NCI-H460 (cell line): ENCODE results near the gene SAE1. TPM values are rescaled to one million over a fixed set of nuclear protein-coding genes. Genes with fewer than 3 reads are reported as not detected.

Experiments used
- DNase-seq: peaks from one replicate; pipeline ENCODE4 v3.0.0-alpha.2; 2016; ENCODE audit warnings: low read depth; ENCODE audit errors: extremely low read depth
- total RNA-seq: library from RNA; depleted of rRNA; stranded (reverse); fragments of >200 nt; shearing (Covaris generic); gene quantifications from 2 replicates; pipeline ENCODE4 v1.2.3, GENCODE V29; 2014

The SAE1 gene
- total RNA-seq, 1 experiment from 2014 or later = 66.4 TPM

DNA sequence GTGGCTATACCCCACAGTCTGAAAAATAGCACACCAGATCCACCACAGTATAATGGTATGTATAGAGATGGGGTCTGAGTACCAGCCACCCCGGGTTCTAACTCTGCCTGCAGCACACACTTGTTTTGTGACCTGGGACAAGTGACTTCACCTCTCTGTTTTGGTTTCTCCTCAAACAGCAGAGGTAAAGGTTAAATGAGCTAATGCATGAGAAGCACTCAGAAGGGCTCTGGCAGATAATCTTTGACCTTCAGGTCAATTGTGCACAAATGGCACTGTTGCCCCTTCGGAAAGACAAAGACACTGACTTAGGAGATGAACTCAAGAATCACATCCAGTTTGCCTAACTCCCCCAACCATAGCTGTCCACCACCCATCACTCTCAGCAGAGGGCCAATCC lies 24.8 kb upstream of the SAE1 start:
- DNase-seq = no peak

DNA sequence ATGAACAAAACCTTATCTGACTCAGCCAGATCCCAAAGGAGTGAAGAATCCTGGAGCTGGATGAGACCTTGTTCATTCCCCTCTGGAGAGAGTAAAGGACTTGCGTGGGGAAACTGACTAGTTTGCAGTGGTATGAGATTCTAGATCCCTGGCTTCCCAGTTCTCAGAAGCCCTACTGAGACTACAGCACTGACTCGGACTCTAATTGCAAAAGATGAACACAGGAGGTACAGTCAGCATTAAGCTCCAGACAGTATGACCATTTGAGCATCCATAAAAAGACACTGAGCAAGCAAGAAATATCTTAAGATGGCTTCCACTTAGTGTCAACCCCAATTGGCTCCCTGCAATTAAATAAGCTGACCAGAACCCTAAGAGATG lies 23.8 kb upstream of the SAE1 start:
- DNase-seq = no peak

DNA sequence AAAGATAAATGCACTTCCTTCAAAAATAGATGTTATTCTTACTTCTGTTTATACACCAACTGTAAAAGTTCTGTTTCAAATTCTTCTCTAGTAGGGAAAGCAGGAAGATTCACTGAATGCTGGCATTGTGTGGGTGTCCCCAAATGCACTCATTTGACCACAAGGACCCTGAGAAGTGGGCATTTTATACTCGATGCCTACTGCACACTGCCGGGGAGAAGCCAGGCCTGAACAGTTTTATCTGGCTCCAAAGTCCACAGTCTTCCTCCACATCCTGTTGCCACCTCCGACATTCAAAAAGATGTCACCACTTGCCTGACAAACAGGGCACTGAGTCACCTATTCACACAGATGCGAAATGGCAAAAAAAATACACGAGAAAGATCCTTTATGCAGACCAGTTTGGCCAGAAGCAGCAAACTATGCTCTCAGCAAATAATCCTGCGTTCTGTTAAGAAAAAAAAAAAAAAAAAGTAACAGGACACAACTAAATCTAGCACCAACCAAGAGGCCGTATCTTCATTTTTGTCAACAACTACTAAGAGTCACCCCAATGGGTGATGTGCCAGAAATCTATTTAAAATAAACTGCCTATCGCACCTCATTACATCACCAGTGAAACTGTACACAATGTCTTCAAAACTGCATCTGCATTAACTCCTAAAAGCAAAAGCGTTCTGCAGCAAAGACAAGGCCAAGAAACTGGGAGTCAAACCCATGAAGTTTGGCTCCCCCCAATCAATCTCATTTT lies 23.3 kb upstream of the SAE1 start:
- peak; percentile 72 for DNase-seq

DNA sequence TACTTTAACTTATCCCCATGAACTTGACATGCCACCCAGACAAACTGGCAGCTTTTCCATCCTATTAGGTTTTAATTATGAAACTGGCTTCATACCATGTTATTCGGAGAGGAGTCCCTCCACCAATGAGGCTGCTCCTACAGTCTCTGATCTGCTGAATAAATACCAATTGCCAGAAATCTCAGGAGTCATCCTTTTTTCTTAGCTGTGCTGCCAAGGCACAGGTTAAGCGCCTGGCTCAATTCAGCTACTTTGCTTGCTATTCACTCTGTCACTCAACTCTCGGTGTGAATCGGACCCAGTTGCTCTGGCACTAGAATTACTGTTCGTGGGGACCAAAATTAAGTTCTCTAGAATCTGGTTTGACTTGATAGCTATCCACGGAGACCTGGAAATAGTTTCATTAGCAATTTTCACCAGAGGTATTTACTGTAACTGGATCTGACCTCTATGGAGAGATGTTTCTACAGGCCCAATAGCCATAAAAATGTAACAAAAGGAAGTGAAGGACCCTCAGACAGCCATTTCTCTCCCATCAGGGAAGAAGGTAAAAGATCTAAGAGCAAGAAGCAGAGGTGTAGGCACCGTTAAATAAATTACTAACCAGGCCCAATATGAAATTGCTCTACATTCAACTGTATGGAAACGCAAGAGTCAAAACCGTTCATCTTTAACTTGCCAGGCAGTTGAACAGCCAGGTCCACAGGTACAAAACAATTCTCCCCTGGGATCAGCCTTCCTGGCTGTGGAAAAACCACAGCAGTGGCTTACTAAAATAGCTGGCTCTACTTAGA lies 22.5 kb upstream of the SAE1 start:
- no peak for DNase-seq

DNA sequence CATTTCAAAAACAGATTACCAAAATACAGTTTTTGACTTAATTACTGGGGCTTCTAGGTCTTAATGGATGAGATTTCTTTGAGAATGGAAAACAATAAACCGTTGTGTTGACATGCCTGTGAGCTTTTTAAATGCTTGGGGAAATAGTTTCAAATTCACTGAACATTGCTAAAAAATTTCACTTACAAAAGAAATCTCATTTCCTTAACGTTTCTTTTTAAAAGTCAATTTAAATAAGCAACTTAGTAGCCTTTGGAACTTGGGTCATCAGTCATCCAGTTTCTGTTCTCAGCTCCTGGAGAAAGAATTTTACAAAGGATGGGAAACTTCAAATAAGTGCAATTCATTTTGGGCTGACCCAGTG lies 21.5 kb upstream of the SAE1 start:
- no peak for DNase-seq

DNA sequence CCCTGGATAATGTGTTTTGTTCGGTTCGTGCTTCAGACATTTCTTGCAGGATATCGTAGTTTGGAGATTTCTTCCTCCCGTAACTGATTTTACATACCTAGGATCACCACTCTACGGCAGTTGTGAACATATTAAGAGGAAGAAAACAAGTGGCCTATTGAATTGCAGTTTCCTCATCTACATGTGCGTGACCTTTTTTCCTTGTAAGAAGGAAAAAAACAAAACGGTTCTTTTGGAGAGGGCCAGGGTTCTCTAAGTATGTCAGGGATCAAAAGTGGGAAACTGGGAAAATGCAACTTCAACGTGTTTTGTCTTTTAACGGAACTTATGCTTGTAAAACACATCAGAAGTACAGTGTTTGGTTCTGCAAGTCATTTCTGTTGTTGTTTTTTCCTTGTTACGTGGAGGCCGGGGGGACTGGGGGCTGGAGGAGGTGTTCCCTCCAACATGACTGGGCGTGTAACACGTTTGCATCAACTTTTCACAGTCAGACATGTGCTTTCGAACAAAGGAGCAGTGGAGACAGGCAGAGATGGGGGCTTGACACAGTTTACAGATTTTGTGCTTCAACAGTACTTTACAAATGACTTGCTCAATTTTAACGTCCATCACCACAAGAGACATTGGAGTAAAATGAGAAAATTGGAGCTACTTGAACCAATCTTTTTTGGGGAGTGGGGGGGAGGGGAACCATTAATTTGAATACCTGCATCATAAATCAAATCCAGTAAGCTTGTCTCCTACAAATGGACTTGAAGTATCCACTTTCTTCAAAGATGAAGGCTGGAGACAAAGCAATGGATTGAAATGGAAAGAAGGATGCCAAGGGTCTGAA lies 20.9 kb upstream of the SAE1 start:
- DNase-seq = peak; percentile 83

DNA sequence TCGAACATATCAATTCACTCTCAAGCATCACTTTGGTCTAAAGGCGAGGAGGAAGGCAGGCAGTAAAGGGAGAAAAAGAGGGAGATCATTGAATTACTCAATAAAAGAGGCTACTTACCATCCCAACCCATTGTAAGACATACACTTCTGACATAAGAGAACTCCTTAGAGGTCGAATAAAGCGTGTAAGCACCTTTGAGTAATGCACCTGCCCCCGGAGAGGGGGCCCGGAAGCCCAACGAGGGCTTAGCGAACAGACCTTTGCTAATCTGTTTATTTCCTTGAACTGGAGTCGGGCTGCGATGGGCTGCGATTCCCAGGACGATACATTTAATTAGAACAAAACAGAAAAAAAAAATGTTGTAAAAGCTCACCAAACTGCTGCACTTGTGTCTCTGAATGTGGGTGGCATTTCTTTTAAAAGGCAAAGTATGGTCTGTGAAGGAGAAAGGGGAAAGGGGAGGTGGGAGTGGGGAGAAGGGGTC lies 20.1 kb upstream of the SAE1 start:
- no peak for DNase-seq

DNA sequence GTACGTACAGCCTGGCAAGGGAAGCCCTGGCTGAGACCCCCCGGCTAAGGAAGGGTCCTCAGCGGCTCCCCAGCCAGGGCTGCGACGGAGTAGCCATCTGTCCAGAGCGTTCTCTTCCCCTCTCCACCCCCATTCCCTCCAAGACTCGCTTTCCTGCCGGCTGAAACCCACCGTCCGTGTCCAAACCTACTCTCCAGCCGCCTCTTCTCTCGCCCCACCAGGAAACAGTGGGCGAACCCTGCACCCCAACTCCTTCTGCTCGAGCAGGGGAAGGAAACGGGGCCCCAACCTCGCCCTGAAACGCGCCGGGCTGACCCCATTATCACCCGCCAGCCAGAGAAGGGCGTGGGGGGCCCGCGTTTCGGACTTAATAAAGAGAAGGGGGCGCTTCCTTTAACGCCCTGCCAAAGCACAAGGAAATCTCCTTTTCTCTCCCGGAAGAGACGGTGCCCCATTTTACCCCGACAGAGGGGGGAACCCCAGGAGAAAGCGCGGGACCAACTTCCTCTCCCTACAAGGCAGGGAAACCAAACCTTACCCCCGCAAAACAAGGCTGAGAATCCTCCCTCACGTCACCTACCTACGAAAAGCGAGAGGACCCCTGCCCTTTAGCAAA lies 19.5 kb upstream of the SAE1 start:
- no peak for DNase-seq

DNA sequence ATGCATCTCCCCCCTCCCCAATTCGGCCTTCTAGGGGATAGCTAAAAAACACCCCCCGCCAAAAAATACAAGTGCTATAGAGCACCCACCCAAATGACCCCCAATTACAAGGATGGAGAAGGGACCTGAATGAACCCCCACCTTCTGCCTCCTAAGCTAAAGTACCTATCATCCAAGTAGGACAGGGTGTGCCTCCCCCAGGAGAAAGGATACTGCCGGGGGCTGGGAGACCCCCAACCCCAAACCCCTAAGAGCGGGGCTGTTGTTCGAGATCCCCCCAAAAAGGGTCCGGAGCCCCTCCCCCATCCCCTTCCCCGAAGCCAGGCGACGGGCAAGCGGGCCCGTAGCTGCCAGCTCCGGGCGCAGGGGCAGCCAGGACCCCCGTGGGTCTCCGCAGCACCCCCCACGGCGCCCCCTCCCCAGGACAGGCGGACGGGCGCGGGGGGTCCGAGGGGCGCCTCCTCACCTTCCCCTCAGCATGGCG lies 18.9 kb upstream of the SAE1 start:
- DNase-seq = no peak

DNA sequence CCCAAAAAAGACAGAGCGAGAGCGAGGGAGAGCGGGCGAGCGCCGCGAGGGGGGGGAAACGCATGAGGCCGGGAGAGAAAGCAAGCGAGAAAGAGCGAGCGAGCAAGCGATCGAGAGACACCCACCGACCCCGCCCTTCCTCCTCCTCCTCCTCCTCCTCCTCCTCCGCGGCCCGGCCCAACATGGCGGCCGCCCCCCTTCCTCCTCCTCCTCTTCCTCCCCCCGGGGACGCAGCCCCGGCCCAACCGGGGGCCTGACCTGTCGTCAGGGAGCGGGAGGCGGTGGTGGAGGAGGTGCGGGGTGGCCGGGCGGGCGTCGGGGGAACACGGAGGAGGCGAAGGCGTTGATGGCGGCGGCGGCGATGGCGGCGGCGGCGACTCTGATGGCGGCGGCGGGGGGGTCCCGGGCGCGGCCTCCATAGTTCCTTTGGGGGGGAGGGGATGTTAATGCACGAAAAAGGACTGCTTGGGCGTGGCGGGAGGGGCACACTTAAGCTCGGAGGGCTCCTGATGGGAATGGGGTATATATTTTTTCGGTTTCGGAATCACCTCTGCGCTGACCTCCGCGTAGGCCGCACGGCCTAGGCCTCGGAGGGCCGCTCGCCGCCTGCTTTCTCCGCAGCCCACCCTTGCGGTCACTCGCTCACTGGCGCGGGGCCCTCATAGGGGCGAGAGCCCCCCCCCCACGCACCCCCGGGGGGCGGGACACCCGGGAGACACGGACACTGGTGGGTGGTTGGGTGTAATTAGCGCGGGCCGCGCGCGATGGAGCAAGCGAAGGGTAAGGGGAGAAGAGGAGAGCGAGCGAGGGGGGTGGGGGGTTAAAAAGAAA lies 18.3 kb upstream of the SAE1 start:
- DNase-seq = peak; percentile 79

DNA sequence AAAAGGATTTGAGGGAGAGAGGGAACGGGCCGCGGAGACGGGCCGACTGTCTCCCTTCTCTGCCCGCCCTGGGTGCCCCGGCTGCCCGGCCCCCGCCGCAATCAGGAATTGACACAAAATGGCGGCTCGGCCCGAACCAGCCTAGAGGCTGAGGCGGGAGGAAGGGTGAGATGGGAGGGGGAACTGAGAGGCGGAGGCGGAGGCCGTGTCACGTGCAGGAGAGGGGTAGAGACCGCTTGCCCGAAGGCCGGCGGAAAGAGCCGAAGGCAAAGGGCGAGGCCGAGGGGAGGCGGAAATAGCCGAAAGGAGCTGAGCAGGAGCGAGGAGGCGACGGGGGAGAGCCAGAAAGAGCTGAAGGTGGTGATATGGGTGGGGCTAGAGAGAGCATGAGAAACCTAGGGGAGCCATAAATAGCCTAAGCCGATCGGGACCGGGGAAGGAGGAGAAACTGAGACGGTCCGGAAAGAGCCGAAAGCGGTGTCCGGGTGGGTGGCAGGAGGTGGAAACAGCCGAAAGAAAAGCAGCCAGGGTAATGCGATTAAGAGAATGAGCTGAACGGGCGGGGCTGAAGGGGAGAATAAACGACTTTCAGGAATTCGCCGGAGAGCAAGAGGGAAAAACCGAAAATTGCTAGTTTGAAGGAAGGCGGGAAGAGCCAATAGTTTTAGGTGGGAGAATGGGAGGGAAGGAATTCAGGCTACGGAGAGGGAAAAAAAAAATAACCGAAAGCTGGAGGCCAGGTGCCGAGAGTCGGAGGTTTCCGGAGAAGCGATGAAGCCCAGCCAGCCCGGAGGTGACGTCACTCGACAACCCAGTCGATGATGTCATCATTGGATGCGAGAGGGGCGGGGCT lies 17.4 kb upstream of the SAE1 start, which contains the start of gene ZC3H4:
Gene ZC3H4 (minus strand): TSS at position 780 of the 853 bp plus-strand sequence. CDS start 1,192 bp downstream, outside the sequence.
- DNase-seq = peak; percentile 98

DNA sequence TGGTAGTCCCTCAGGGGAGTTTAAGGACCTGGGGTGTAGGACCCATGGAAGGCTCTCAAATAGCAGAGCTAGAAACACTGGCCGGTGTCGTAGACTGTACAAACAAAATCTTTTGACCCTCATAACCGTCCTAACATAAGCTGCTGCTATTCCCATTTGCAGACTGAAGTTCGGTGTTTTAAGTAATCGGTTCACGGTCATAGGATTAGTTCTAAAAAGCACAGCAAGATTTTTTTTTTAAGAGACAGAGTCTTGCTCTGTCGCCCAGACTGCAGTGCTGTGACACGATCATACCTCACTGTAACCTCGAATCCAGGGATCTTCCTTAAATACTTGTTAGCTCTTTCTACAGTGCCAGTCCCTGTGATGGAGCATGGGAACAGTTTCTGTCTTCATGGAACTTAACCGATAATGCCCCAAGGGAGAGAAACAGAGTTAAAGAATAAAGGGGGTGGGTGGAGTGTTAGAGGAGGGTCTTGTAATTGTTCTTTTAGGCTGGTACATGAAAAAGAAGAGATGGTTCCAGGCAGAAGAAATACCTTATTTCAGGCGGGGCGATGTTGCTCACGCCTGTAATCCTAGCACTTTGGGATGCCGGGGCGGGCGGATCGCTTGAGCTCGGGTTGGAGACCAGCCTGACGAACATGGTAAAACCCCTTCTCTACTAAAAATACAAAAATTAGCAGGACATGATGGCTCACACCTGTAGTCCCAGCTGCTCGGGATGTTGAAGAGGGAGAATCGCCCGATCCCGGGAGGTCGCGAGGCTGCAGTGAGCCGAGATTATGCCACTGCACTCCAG lies 16.6 kb upstream of the SAE1 start:
- DNase-seq = no peak

DNA sequence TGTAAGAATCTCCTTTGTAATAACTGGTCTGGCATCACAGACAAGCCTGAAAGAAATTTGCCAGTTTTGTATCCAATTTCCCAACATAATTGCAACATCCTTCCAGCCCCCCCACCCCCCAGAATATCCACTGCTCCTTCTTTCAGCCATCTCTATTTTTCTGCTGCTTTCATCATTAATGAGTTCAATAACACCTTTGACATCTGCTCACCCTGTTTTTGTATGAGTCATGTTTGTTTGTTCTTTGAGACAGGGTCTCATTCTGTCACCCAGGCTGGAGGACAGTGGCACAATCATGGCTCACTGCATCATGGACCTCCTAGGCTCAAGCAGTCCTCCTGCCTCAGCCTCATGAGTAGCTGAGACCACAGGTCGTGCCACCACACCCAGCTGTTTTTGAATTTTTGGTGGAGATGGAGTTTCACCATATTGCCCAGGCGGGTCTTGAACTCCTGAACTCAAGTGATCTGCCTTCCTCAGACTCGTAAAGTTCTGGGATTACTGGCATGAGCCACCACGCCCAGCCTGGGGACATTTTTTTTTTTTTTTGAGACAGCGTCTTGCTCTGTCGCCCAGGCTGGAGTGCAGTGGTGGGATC lies 10.1 kb upstream of the SAE1 start:
- no peak for DNase-seq

DNA sequence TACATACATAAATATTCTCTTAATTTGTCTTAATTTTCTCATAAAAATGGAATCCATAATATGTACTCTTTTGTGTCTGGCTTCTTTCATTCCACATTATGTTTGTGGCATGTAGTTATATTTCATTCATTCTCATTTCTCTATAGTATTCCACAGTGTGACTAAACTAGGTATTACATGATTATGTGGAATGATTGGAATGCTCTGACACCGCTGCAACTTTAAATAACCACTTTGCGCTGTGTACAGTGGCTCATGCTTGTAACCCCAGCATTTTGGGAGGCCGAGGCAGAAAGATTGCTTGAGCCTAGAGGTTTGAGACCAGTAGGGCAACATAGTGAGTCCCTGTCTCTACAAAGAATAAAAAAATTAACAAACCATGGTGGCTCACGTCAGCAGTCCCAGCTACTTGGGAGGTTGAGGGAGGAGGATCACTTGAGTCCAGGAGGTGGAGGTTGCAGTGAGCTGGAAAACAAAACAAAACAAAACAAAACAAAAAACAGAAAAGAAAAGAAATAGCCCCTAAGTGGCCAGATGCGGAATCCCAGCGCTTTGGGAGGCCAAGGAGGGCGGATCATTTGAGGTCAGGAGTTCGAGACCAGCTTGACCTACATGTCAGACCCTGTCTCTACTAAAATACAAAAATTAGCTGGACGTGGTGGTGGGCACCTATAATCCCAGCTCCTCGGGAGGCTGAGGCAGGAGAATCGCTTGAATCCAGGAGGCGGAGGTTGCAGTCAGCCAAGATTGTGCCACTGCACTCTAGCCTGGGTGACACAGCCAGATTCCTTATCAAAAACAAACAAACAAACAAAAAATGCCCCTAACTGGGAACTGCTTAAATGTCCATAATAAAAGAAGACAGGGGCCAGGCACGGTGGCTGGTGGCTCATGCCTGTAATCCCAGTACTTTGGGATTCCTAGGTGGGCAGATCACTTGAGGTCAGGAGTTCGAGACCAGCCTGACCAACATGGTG lies 8.0 kb upstream of the SAE1 start:
- no peak for DNase-seq

DNA sequence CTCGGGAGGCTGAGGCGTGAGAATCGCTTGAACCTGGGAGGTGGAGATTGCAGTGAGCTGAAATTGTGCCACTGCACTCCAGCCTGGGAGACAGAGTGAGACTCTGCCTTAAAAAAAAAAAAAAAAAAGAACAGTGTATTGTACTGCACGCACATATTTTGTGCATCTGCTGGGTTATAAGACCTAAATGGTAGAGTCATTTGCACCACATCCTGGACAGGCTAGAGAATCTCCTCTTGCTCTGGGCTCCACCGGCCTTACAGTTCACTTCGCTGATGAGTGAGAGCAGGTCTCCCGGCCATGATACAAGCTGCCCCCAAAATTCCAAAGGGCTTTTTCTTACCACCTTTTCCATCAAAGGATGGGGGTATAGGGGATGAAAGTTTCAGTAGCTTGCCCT lies 7.2 kb upstream of the SAE1 start:
- DNase-seq = no peak

DNA sequence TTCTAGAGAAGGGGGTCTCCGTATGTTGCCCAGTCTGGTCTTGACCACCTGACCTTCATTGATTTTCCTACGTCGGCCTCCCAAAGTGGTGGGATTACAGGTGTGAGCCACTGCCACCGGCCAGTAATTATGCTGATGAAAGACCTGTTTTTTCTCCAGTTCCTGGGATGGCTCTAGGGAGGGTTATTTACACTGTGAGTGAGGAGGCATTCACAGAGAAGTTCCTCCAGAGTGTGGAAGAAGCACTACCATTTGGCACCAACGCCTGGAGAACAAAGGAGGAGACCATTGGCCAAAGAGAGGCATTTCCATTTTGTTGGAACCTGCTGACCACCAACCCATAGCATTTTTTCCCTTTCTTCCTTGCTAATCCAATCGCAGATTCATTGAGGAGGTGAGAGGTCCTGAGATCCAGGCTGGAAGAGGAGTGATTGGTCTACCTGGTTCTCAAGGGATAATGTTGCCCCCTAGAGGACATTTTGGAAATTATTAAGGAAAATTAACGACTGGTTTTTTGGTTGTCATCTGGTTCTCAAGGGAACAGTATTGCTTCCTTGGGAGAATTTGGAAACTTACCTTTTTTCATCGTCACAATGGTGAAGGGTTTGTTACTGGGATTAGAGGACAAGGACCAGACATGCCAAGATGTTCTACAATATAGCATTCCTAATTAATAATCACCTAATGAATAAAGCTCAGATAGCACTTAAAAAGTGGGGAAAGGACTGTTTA lies 5.5 kb upstream of the SAE1 start:
- peak; percentile 70 for DNase-seq
